HCT116 (cell line): Measurements from ENCODE around the gene ZSWIM8. TPM values are rescaled to one million over a fixed set of nuclear protein-coding genes. Genes with fewer than 3 reads are reported as not detected.

ENCODE experiments used
- ATAC-seq: fragments of 200-7000 bp; cut with Tn5 transposase; 2 replicates; pipeline ENCODE4 v1.9.1; 2020; ENCODE audit warnings: mild to moderate bottlenecking, moderate library complexity
- BruUV-seq: library from RNA; stranded (reverse); fragments of 400-500 nt; replicated peaks from 2 replicates; lab custom pipeline; 2021; lab: Mats Ljungman, UMichigan
- CTCF ChIA-PET: fragments of 300-600 bp; sonication (Branson Sonifier 250); formaldehyde crosslinking; loops from one replicate; lab custom pipeline; 2021; ENCODE audit warnings: antibody characterized with exemption; lab: Charles Lee
- POLR2A ChIA-PET: fragments of 300-600, 350-600 bp; sonication (Branson Sonifier 250); formaldehyde crosslinking; loops from one replicate; lab custom pipeline; 2021; ENCODE audit warnings: antibody characterized with exemption; lab: Charles Lee
- RAD21 ChIA-PET, 2 experiments: fragments of 300-600 bp; sonication (Branson Sonifier 250); formaldehyde crosslinking; loops; one replicate each; lab custom pipeline; 2023; ENCODE audit warnings: low total read pairs in 2 of 2; ENCODE audit not compliant: uncharacterized antibody in 2 of 2, unreplicated experiment in 2 of 2, low non-redundant PET in 1 of 2; lab: Charles Lee
- DNase-seq: peaks from one replicate; pipeline ENCODE4 v3.0.0-alpha.2; 2010; ENCODE audit warnings: low read depth, low spot score
- H2AFZ ChIP-seq: fragments of 200-600 bp; shearing (Covaris generic), sonication (generic); 2 replicates; pipeline ENCODE4 v1.6.1; 2017; ENCODE audit warnings: low read depth, mixed run types, mixed read lengths, antibody characterized with exemption, low read length; ENCODE audit not compliant: poor library complexity, severe bottlenecking
- H3K27ac ChIP-seq: 2 replicates; pipeline ENCODE4 v1.5.1; 2012; ENCODE audit warnings: low read depth, low read length
- H3K27me3 ChIP-seq: fragments of 200-600 bp; sonication (generic); 2 replicates; pipeline ENCODE4 v1.6.1; 2016; ENCODE audit warnings: mixed run types, low read length, mixed read lengths; ENCODE audit not compliant: insufficient read depth
- H3K36me3 ChIP-seq, 2 experiments: fragments of 200-500 bp in 1 of 2; fragments of 200-600 bp in 1 of 2; sonication (Bioruptor generic) in 1 of 2; sonication (generic) in 1 of 2; 2 replicates each; pipeline versions ENCODE4 v1.5.1 to v1.6.1; 2014 to 2016; ENCODE audit warnings: low read length in 2 of 2, inconsistent platforms in 1 of 2, mixed read lengths in 1 of 2, mixed run types in 1 of 2; ENCODE audit not compliant: insufficient read depth in 2 of 2, control insufficient read depth in 1 of 2
- H3K4me1 ChIP-seq, 2 experiments: fragments of 200-600 bp in 1 of 2; sonication (generic) in 1 of 2; 2 replicates each; pipeline versions ENCODE4 v1.5.1 to v1.6.1; 2012 to 2017; ENCODE audit warnings: low read length in 2 of 2, inconsistent platforms in 1 of 2, mild to moderate bottlenecking in 1 of 2, mixed read lengths in 1 of 2, mixed run types in 1 of 2, moderate library complexity in 1 of 2; ENCODE audit not compliant: insufficient read depth in 2 of 2, control insufficient read depth in 1 of 2
- H3K4me2 ChIP-seq: fragments of 200-600 bp; sonication (generic); 2 replicates; pipeline ENCODE4 v1.6.1; 2017; ENCODE audit warnings: mixed run types, low read length, mixed read lengths
- H3K4me3 ChIP-seq, 2 experiments: fragments of 200-600 bp in 1 of 2; sonication (generic) in 1 of 2; replicated peaks in 1 of 2; 2 replicates each; pipeline ENCODE4 v1.5.1; 2011 to 2016; ENCODE audit warnings: low read length in 2 of 2, control low read depth in 1 of 2, low read depth in 1 of 2, mild to moderate bottlenecking in 1 of 2, mixed read lengths in 1 of 2, mixed run types in 1 of 2
- H3K79me2 ChIP-seq: fragments of 200-600 bp; sonication (generic); 2 replicates; pipeline ENCODE4 v1.6.1; 2017; ENCODE audit warnings: mild to moderate bottlenecking, mixed run types, low read length, moderate library complexity, mixed read lengths; ENCODE audit not compliant: insufficient read depth
- H3K9ac ChIP-seq: fragments of 200-600 bp; sonication (generic); 2 replicates; pipeline ENCODE4 v1.6.1; 2016; ENCODE audit warnings: low read length, mixed read lengths
- H3K9me2 ChIP-seq: fragments of 200-600 bp; sonication (generic), shearing (Covaris generic); 2 replicates; pipeline ENCODE4 v1.6.1; 2017; ENCODE audit warnings: mixed run types, mild to moderate bottlenecking, moderate library complexity; ENCODE audit not compliant: insufficient read depth
- H3K9me3 ChIP-seq, 2 experiments: fragments of 200-500 bp in 1 of 2; fragments of 200-600 bp in 1 of 2; sonication (Bioruptor generic) in 1 of 2; sonication (generic) in 1 of 2; 2 replicates each; pipeline ENCODE4 v1.6.1; 2014 to 2017; ENCODE audit warnings: low read length in 2 of 2, mixed read lengths in 2 of 2, inconsistent platforms in 1 of 2, low read depth in 1 of 2, mild to moderate bottlenecking in 1 of 2, mixed run types in 1 of 2, moderate library complexity in 1 of 2; ENCODE audit not compliant: control insufficient read depth in 1 of 2, insufficient read depth in 1 of 2
- H4K20me1 ChIP-seq: fragments of 200-600 bp; sonication (generic), shearing (Covaris generic); 2 replicates; pipeline ENCODE4 v1.6.1; 2017; ENCODE audit warnings: mixed run types, mild to moderate bottlenecking, moderate library complexity; ENCODE audit not compliant: insufficient read depth
- CBX3 ChIP-seq: IDR thresholded peaks from 2 replicates; pipeline ENCODE4 v1.6.1; 2012; ENCODE audit warnings: low read depth
- EGR1 ChIP-seq: IDR thresholded peaks from 2 replicates; pipeline ENCODE4 v1.6.1; 2012; ENCODE audit warnings: low read depth
- EZH2 ChIP-seq: fragments of 200-600 bp; sonication (generic); IDR thresholded peaks from 2 replicates; pipeline ENCODE4 v1.6.1; 2017; ENCODE audit warnings: antibody characterized with exemption, mixed run types
- EZH2phosphoT487 ChIP-seq: fragments of 200-600 bp; IDR thresholded peaks from 2 replicates; pipeline ENCODE4 v1.6.1; 2018; ENCODE audit warnings: antibody characterized with exemption, borderline replicate concordance
- FOSL1 ChIP-seq: IDR thresholded peaks from 2 replicates; pipeline ENCODE4 v1.6.1; 2012; ENCODE audit warnings: low read depth
- JUND ChIP-seq: IDR thresholded peaks from 2 replicates; pipeline ENCODE4 v1.6.1; 2012
- POLR2A ChIP-seq: IDR thresholded peaks from 2 replicates; pipeline ENCODE4 v1.7.0; 2011; ENCODE audit warnings: borderline replicate concordance; ENCODE audit not compliant: insufficient read depth, insufficient read length; ENCODE audit errors: extremely low read depth
- RAD21 ChIP-seq: IDR thresholded peaks from 2 replicates; pipeline ENCODE4 v1.6.1; 2012; ENCODE audit warnings: low read depth, mild to moderate bottlenecking
- SIN3A ChIP-seq: IDR thresholded peaks from 2 replicates; pipeline ENCODE4 v1.6.1; 2012; ENCODE audit warnings: low read depth
- SP1 ChIP-seq: IDR thresholded peaks from 2 replicates; pipeline ENCODE4 v1.6.1; 2012; ENCODE audit warnings: low read depth
- SRF ChIP-seq: IDR thresholded peaks from 2 replicates; pipeline ENCODE4 v1.6.1; 2012; ENCODE audit warnings: low read depth
- YY1 ChIP-seq: IDR thresholded peaks from 2 replicates; pipeline ENCODE4 v1.6.1; 2011; ENCODE audit warnings: low read length, low read depth, moderate library complexity, mild to moderate bottlenecking; ENCODE audit not compliant: insufficient replicate concordance; ENCODE audit errors: extremely low read depth
- ZNF274 ChIP-seq: fragments of 200-500 bp; sonication (Bioruptor generic); IDR thresholded peaks from 2 replicates; pipeline ENCODE4 v1.6.1; 2014; ENCODE audit warnings: mild to moderate bottlenecking, low read depth, low read length, inconsistent platforms
- intact Hi-C: fragments of 100-400 bp; cut with micrococcal nuclease; formaldehyde crosslinking; loops from 2 replicates; pipeline ENCODE4 v1.10.0; 2022
- total RNA-seq: library from RNA; stranded (reverse); gene quantifications from one replicate; pipeline ENCODE4 v1.2.1, GENCODE V29; 2021; ENCODE audit not compliant: unreplicated experiment
- TF ChIP-seq, protein P1 (sequence below): IDR thresholded peaks from 2 replicates; pipeline ENCODE4 v1.6.1; 2011; ENCODE audit warnings: mild to moderate bottlenecking, low read length, moderate library complexity; ENCODE audit not compliant: insufficient replicate concordance; ENCODE audit errors: extremely low read depth
- TF ChIP-seq, protein P2 (sequence below), 3 experiments: fragments of 200-600 bp in 1 of 3; sonication (generic) in 1 of 3; IDR thresholded peaks in 2 of 3; conservative IDR thresholded peaks in 1 of 3; 2 replicates each; pipeline ENCODE4 v1.5.1; 2012 to 2017; ENCODE audit warnings: low read depth in 2 of 3, low read length in 2 of 3, antibody characterized with exemption in 1 of 3, borderline replicate concordance in 1 of 3, control low read depth in 1 of 3, mild to moderate bottlenecking in 1 of 3, mixed read lengths in 1 of 3, mixed run types in 1 of 3, moderate library complexity in 1 of 3; ENCODE audit not compliant: insufficient read depth in 1 of 3
- TF ChIP-seq, protein P3 (sequence below): IDR thresholded peaks from 2 replicates; pipeline ENCODE4 v1.6.1; 2012
- TF ChIP-seq, protein P4 (sequence below): IDR thresholded peaks from 2 replicates; pipeline ENCODE4 v1.6.1; 2012

Gene ZSWIM8
- total RNA-seq, 1 experiment from 2014 or later: 49.9 TPM

DNA sequence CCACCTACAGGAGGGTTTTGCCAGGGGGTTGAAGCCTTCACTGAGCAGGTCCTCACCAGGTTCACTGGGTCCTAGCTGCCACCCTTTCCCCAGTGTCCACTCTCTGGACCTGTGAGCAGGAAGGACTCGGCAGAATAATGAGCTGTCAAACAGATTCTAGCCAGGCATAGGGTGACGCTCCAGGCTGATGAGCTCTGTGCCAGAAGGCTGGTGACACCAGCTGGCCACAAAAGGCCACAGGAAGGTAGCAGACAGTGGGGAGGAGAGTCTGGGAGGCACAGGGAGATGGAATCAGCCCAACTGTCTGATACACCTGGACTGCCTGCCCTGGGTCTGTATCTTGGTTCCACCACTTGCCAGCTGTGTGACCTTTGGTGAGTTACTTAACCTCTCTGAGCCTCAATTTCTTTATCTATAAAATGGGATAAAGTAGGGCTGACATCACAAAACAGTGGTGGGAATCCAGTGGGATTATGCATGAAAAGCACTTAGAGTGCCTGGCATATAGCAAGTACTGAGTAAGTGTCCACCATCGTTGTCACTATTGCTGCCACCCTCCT is 52.7 kb downstream of the ZSWIM8 start:
- ChIA-PET POLR2A (interaction anchor here (0.6 kb wide), 1 partner anchor 26 kb away, joined by 3 read pairs; no protein-coding TSS in a partner anchor), RAD21 (no interaction called here), CTCF (no interaction called here)
- H3K4me3 ChIP-seq: no peak overlapping the region
- ATAC-seq: no peak
- H3K27me3 ChIP-seq: no peaks in the 10 kb centered on the region
- TF ChIP-seq YY1 (no peak), EZH2 (no peak), CBX3 (no peak), FOSL1 (no peak), POLR2A (no peak), ZNF274 (no peak)
- peaks cover 0 to 9% of the 10 kb centered on the region in 2 experiments; a peak in 2 of 4 replicates for H3K4me1 ChIP-seq
- no peak for DNase-seq
- BruUV-seq: no TSS peak
- H3K36me3 ChIP-seq: peaks cover 19 to 28% of the 10 kb centered on the region in 2 experiments; a peak in 3 of 4 replicates
- intact Hi-C loops: no loop called here
- H4K20me1 ChIP-seq: no peaks in the 10 kb centered on the region
- H2AFZ ChIP-seq: no peak overlapping the region
- no peaks in the 10 kb centered on the region for H3K9me3 ChIP-seq
- no peak overlapping the region for H3K27ac ChIP-seq
- no peaks in the 10 kb centered on the region for H3K79me2 ChIP-seq
- H3K9ac ChIP-seq: no peak overlapping the region
- H3K9me2 ChIP-seq: no peaks in the 10 kb centered on the region
- no peak overlapping the region for H3K4me2 ChIP-seq

DNA sequence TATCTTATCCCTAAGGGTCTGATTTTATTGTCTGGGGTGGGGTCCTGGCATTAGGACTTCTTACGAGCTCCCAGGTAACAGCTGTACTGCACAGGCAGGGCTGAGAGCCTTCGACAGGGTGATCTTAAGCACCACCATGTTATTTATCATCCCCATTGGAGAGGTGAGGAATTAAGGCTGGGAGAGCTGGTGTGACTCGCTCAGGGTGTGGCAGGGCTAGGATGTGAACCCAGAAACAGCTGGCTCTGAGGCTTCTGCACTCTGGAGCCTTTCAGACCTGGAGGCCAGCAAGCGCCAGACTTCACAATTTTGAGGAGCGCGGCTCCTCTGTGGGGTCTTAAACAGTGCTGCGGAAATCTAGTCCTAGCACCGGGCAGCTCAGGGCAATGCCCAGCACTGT is 53.4 kb downstream of the ZSWIM8 start:
- no TSS peak for BruUV-seq
- H3K27me3 ChIP-seq: no peaks in the 10 kb centered on the region
- peaks cover 19 to 28% of the 10 kb centered on the region in 2 experiments; a peak in 3 of 4 replicates for H3K36me3 ChIP-seq
- H3K79me2 ChIP-seq: no peaks in the 10 kb centered on the region
- H4K20me1 ChIP-seq: no peaks in the 10 kb centered on the region
- no peaks in the 10 kb centered on the region for H3K9me3 ChIP-seq
- CTCF ChIA-PET: no interaction called here
- H3K4me2 ChIP-seq: no peak overlapping the region
- RAD21 ChIA-PET: no interaction called here
- no peak overlapping the region for H3K27ac ChIP-seq
- H3K9me2 ChIP-seq: no peaks in the 10 kb centered on the region
- H3K9ac ChIP-seq: no peak overlapping the region
- intact Hi-C loops: no loop called here
- DNase-seq (no peak), ATAC-seq (peak; percentile 54)
- H3K4me1 ChIP-seq: peaks cover 0 to 9% of the 10 kb centered on the region in 2 experiments; a peak in 2 of 4 replicates
- POLR2A ChIA-PET: interaction anchor here (0.6 kb wide), 1 partner anchor 27 kb away, joined by 3 read pairs; no protein-coding TSS in a partner anchor
- no peak overlapping the region for H3K4me3 ChIP-seq
- no peak overlapping the region for H2AFZ ChIP-seq
- TF ChIP-seq JUND (no peak), CBX3 (no peak), RAD21 (no peak), SIN3A (no peak), POLR2A (no peak), EZH2phosphoT487 (no peak), SP1 (no peak), SRF (no peak), EGR1 (no peak), ZNF274 (no peak)
- TF ChIP-seq, protein P1, sequence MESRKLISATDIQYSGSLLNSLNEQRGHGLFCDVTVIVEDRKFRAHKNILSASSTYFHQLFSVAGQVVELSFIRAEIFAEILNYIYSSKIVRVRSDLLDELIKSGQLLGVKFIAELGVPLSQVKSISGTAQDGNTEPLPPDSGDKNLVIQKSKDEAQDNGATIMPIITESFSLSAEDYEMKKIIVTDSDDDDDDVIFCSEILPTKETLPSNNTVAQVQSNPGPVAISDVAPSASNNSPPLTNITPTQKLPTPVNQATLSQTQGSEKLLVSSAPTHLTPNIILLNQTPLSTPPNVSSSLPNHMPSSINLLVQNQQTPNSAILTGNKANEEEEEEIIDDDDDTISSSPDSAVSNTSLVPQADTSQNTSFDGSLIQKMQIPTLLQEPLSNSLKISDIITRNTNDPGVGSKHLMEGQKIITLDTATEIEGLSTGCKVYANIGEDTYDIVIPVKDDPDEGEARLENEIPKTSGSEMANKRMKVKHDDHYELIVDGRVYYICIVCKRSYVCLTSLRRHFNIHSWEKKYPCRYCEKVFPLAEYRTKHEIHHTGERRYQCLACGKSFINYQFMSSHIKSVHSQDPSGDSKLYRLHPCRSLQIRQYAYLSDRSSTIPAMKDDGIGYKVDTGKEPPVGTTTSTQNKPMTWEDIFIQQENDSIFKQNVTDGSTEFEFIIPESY: no peak
- TF ChIP-seq, protein P2, sequence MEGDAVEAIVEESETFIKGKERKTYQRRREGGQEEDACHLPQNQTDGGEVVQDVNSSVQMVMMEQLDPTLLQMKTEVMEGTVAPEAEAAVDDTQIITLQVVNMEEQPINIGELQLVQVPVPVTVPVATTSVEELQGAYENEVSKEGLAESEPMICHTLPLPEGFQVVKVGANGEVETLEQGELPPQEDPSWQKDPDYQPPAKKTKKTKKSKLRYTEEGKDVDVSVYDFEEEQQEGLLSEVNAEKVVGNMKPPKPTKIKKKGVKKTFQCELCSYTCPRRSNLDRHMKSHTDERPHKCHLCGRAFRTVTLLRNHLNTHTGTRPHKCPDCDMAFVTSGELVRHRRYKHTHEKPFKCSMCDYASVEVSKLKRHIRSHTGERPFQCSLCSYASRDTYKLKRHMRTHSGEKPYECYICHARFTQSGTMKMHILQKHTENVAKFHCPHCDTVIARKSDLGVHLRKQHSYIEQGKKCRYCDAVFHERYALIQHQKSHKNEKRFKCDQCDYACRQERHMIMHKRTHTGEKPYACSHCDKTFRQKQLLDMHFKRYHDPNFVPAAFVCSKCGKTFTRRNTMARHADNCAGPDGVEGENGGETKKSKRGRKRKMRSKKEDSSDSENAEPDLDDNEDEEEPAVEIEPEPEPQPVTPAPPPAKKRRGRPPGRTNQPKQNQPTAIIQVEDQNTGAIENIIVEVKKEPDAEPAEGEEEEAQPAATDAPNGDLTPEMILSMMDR (IDR thresholded peaks at IDR 0.05 in 2 of 3, conservative IDR thresholded peaks at IDR 0.05 in 1 of 3; ENCODE audit: borderline replicate concordance in 1 of 3, insufficient read depth in 1 of 3, low read depth in 2 of 3, low read length in 2 of 3): no peak
- TF ChIP-seq, protein P3, sequence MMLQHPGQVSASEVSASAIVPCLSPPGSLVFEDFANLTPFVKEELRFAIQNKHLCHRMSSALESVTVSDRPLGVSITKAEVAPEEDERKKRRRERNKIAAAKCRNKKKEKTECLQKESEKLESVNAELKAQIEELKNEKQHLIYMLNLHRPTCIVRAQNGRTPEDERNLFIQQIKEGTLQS: no peak
- TF ChIP-seq, protein P4, sequence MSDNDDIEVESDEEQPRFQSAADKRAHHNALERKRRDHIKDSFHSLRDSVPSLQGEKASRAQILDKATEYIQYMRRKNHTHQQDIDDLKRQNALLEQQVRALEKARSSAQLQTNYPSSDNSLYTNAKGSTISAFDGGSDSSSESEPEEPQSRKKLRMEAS: no peak
